ENCODE results near the gene PDLIM4.

DNA sequence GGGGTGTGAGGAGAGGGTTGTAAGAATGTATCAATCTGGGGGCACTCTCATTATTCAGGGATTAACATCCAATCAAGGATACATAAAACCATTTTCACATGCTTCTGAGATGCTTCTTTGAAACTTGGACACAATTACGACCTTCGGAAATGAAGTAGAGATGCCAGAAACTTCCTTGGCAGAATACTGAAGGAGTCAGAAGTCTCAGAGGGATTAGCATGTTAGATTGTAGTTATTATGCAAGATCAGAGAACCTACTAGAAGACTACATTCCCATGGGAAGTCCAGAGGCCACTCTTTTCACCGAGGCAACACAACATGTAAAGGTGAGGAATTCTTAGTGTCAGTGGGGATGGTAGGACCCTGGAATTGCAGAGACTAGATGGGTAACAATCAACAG is 31.6 kb downstream of the PDLIM4 start:
- TF ChIP-seq, protein P1, sequence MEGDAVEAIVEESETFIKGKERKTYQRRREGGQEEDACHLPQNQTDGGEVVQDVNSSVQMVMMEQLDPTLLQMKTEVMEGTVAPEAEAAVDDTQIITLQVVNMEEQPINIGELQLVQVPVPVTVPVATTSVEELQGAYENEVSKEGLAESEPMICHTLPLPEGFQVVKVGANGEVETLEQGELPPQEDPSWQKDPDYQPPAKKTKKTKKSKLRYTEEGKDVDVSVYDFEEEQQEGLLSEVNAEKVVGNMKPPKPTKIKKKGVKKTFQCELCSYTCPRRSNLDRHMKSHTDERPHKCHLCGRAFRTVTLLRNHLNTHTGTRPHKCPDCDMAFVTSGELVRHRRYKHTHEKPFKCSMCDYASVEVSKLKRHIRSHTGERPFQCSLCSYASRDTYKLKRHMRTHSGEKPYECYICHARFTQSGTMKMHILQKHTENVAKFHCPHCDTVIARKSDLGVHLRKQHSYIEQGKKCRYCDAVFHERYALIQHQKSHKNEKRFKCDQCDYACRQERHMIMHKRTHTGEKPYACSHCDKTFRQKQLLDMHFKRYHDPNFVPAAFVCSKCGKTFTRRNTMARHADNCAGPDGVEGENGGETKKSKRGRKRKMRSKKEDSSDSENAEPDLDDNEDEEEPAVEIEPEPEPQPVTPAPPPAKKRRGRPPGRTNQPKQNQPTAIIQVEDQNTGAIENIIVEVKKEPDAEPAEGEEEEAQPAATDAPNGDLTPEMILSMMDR (optimal IDR thresholded peaks at IDR 0.05 in 1 of 3, IDR thresholded peaks at IDR 0.05 in 1 of 3, conservative IDR thresholded peaks at IDR 0.05 in 1 of 3; ENCODE audit: extremely low read depth in 1 of 3, insufficient read depth in 2 of 3, low read length in 3 of 3) = no peak
- no peak for TF ChIP-seq EZH2 (IDR thresholded peaks at IDR 0.05; ENCODE audit: low read length)

Measured in keratinocyte (primary cell).